EH (cell line): ENCODE data around the gene RBMS3.
A peak's percentile ranks its signal among the peaks of the same experiment; 100 is the strongest.
"Not testable (repeated sequence)": the region's sequence is repeated elsewhere in the genome, so short reads cannot be mapped to it uniquely, and the experiment has no call there.

ENCODE experiments used
- DNase-seq: peaks from one replicate; pipeline ENCODE4 v3.0.0-alpha.2; 2015; ENCODE audit warnings: low read depth

The RBMS3 gene

GRCh38 chr3:29429055-29429679 lies 148.3 kb downstream of the RBMS3 start:
- DNase-seq = no peak

DNA sequence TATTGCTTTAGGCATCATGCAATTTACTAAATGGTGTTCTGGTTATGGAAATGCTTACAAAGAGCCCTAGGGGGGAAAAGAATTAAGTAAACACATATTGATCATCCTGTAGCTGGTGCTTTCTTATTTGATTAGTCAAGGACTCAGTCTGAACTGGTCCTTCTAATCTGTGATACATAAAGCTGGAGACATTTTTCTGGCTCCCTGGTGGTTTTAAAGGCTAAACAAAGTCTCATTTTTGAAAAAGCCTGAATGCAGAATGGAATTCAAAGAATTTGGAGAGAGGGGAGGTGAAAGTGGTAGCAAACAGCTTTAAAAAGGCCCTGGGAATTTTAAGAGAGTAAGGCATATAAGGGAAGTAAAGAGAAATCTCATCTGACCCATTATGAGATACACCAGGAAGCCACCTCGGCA lies 149.7 kb downstream of the RBMS3 start:
- DNase-seq = peak; percentile 84

DNA sequence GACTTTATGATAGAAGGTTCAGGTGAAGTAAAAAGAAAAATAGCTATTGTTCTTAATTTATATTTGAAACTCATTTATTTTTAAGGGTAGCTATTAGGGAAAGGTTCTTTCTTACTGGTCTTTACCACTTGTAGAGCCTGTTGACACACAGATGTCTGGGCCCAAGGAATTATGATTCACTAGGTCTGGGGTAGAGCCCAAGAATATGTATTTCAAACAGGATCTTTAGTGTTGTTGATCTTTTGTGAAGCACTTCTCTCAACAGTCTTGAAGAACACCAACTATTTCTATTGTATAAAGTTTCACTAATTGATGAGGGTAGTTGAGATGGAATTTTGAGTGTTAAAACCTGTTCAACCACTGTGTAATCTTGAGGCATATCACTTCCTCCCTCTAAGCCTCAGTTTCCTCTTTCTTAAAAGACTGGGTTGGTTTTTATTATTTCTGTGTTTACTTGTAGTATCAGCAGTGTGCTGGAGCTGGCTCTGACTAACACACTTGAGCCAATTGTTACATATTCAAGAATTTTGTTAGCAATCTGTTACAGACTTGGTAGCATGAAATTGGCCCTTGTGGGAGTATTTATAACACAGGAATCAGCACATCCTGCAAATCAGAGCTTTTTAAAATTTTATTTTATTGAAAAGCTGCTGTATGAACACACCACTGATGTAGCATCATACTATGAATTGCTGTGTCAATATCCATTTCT lies 155.9 kb downstream of the RBMS3 start:
- no peak for DNase-seq

DNA sequence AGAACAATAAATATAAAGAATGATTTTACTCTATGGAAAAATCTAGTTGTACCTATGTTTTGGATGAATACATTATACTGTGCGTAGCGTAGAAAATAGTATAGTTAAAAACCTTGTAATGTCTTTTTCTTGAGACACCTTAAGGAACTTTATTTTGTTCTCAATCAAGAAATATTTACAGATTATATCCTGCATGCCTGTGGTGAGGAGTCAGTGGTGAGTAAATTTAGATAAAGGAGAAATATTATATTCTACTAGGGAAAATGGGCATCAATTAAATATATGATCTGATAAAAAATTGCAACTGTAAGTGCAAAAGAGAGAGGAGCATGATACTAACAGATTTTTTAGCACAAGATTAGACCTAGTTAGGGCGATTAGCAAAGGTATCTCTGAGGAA lies 157.7 kb downstream of the RBMS3 start:
- no peak for DNase-seq

DNA sequence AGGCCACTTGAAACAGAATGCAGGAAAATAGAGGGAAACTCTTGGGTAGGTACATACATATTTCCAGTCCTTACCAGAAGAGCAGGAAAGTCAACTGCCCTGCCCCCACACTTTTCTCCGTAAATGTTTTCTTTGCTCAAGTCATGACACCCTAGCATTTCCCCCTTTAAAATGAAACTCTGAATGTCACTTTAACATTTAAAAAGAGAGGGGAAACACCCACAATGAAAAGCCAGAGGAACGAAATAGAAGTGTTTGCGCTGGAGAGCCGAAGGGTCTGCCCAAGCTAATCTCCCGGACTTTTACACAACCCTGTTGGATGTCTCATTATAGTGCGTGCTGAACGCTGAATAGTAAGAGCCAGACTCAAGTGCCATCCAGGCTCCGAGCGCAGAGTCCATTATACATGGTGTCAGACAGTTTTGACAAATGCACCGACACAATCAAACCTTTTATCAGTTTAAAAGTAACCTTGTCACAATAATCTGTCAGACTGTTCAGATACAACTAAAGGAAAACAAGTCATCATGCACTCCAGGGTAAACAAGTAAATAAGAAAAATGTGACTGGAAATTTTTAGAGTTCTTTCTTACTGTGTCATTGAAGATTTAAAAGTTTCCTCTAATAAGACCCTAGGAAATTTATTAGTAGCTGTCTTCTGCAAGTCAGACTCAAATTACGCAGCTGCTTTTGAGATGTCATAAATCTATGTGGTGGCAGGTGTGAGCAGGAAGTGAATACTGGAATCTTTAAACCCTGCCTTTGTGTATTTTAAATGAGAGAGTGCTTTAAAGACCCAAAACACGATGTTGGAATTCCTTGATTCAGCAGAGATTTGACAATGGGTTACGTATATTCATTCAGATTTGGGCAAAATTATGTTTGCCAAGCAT lies 159.8 kb downstream of the RBMS3 start:
- DNase-seq = no peak

DNA sequence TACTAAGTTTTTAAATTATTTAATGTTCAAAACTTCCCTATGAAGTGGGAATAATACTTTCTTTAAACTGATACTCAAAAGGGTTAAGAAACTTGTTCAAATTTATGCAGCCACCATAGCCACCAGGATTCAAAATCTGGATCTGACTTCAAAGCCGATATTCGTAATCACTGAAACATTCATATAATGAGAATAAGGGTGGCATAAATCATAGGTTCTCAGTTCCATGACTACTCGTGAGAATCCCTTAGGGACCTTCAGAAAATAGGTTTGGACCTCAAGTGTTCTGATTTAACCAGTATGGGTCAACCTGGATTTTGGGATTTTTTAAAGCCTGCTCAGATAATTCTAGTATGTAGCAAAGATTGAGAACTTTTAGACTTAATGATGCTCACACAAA lies 160.6 kb downstream of the RBMS3 start:
- no peak for DNase-seq

DNA sequence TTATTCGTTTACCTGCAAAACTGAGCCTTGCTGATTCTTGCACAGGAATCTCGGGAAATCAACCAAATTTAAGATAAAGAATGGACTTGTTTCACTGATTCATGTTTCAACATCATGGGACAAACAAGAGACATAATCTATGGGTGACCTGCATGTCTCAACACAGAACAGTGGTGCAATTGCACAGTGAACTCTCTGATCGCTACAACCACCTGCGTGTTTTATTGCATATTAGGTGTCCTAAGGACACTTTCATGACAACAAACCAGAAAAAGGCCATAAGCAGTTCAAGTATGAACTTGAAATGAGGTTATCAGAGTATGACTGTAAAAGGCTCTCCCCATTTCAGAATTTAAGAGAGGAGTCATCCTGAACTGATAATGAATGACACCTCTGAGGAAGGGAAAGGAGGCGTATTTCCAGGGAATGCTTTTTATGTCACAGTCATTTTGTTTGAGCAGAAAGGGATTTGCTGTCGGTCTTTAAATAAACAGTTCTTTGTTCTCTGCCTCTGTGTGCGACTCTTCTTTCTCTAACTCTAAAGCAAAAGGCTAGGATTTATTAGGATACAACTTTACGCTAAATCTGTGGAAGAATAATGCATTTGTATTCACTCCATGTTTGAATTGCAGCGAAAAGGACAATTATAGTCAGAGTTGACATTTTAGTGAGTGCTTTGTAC lies 167.2 kb downstream of the RBMS3 start:
- DNase-seq = no peak

GRCh38 chr3:29451920-29452319 lies 171.0 kb downstream of the RBMS3 start:
- no peak for DNase-seq

DNA sequence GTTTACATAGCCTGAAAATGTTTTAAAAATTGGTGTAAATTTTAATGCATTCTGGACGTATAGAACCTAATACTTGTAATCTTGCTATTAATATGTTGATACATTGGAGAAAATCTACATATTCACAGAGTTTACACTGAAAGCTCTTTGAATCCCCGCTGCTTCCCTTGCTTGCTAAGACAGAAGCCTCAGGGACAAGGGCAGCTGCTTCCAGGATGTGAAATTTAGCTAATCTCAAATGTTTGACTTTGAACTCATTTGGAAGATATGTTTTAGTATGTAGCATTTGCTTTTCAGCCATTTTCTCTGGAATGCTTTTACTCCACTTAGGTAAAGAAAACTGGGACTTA lies 172.0 kb downstream of the RBMS3 start:
- DNase-seq = no peak

DNA sequence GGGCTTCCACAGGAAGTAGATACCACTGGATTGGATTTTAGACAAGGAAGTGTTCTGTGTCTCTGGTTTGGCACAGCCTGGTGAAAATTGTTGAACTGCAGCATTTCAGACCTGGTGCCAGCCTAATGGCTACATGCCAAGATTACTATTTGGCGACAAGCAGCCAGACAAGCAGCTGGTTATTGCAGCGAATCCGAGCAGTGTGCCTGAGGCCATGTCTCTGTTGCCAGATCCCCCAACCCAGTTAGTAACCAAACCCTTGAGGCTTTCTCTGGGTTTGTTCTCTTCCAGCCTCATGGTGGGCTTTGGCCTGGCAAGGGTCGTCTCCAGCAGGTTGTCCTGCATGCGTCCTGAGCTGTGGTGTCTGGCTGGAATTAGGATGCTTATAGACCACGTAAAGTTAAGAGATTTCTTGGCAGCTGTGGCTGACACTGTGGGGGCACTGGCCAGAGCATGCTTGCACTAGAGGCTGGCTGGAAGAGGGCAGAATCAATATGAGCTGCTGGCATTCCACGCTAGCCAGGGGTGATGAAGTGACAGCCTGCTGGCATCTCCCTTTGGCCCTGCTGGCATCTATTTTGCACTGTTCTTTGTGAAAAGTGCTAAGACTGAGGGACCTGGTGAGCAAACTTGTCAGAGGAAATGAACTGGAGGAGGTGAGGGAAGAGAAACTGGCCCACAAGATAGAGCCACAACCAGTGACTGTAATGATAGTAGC lies 172.6 kb downstream of the RBMS3 start:
- DNase-seq = no peak

- no peak for DNase-seq
Observed at GRCh38 chr3:29454161-29454611, 173.3 kb downstream of the RBMS3 start.

DNA sequence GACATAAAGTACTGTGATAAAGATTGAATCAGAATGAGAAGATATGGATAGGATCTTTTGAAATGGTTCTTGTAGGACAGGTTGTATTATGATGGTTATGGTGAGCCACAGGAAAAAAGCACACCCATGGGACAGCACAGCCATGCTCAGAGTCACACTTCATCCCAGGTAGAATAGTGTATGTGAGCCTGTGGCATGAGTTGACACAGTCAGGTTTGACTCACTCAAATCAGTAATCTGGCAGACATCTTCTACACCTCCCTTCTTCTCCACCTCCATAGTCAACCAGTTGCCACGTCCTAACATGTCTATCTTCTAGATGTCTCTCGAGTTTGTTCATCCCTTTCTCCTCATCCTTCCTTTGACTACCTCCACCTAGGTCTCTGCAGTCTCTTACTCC lies 176.0 kb downstream of the RBMS3 start:
- no peak for DNase-seq

- no peak for DNase-seq
Observed at GRCh38 chr3:29463304-29463703, 182.4 kb downstream of the RBMS3 start.

DNA sequence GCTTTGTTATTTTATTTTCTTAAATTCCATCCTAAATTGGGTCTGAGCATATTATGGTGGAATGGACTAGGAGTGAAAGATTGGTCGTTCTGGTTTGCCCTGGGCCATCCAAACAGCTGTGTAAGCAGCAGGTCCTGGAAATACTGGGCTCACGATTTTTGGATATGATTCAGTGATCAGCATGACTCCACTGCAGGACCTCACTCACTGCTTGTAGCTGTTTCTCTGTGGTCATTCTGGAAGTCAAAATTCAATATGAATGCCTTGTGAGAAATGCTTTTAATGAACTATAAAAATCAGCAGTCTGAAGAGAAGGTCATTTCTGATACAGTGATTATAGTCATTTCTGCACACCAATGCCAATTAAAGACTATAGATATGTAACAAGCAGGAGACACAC lies 185.0 kb downstream of the RBMS3 start:
- peak; percentile 82 for DNase-seq

DNA sequence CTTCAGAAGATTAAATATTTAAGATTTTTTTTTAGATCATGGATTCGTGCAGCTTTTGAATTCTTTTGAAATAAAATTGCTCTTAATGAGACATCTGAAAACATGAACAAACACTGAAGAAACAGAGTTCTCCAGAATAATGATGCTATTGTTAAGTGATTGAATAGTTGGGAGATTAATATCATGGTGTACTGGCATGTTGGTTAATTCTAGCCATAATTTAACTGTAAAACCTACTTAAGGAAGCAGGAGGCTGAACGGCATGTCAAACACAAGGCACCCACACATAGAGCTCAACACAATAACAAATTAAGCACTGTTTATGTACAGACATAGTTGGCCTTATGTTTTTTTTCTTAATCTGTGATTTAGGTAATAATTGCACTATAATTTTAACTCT lies 185.6 kb downstream of the RBMS3 start:
- DNase-seq = no peak

GRCh38 chr3:29468187-29468586 lies 187.3 kb downstream of the RBMS3 start:
- DNase-seq = peak; percentile 58

GRCh38 chr3:29473481-29474170 lies 192.8 kb downstream of the RBMS3 start:
- not testable (repeated sequence) for DNase-seq

DNA sequence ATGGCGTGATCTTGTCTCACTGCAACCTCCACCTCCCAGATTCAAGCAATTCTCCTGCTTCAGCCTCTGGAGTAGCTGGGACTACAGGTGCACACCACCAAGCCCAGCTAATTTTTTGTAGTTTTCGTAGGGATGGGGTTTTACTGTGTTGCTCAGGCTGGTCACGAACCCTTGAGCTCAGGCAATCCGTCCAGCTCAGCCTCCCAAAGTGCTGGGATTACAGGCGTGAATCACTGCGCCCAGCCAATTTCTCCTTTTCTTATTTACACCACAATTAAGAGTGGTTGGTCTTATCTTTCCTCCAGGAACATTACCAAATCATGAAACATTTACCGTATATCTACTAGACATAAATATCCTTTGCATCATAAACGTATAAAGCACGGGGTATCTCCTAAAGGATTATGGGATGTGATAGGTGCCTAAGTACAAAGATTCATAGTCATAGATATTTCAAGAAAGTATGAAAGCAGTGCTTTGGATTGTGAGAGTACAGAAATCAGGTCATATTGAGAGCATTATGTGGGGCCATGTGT lies 194.5 kb downstream of the RBMS3 start:
- no peak for DNase-seq

DNA sequence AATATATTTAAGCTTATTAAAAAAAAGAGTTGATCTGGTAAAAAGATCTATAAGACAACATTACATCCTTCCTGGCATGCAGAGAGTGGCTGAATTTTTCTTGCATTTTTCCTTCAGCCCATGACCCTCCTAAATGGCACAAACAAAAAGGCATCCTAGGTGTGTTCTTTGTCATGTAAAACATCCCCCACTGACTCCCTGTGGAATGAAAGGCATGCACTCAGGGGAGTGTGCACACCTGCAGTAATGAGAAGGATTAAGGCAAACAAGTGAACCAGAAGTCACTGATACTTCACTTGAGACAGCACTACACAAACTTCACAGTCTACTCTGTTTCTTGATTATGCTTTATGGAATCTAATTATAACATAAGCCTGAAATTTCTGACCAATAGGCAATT lies 195.0 kb downstream of the RBMS3 start:
- DNase-seq = no peak

DNA sequence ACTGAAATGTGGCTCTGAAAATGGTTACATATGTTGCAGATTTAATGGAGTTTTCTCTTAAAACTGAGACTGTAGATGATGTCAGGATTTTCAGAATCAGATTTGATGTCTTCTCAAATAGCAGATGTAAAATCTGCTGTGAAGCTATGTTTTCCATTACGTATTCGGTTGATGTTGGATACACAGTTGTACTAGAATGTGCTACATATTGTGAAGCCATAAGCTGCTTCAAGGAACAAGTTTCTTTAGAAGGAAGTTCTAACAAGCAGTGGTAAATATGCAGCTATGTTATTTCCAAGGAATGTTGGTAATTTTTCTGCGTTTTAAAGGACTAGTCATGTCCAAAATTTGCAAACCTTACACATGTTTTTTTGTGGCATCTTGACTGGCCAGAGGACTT lies 197.7 kb downstream of the RBMS3 start:
- peak; percentile 68 for DNase-seq

GRCh38 chr3:29481249-29481648 lies 200.4 kb downstream of the RBMS3 start:
- DNase-seq = no peak
